HEK293 (cell line): Measurements from ENCODE around the gene SESN1.
"Not testable (repeated sequence)": the region's sequence is repeated elsewhere in the genome, so short reads cannot be mapped to it uniquely, and the experiment has no call there.

Source experiments
- CTCF ChIA-PET: fragments of 350-600 bp; formaldehyde crosslinking; extraction: SDS; loops from one replicate; lab custom pipeline; 2021; ENCODE audit warnings: antibody characterized with exemption; lab: Yijun Ruan, JAX
- POLR2A ChIA-PET: fragments of 300-600 bp; formaldehyde crosslinking; extraction: SDS; loops from one replicate; lab custom pipeline; 2020; ENCODE audit warnings: antibody characterized with exemption, inconsistent platforms; lab: Yijun Ruan, JAX
- H3K27ac ChIP-seq: fragments of 200-500 bp; sonication (Bioruptor generic); 2 replicates; pipeline ENCODE4 v1.5.1; 2014; ENCODE audit warnings: low read depth, low read length, control low read depth, inconsistent platforms; ENCODE audit errors: extremely low read depth
- H3K36me3 ChIP-seq, 2 experiments: fragments of 200-500 bp in 1 of 2; sonication (Bioruptor generic) in 1 of 2; 1 replicate in 1 of 2; 2 replicates in 1 of 2; pipeline ENCODE4 v1.5.1; 2014 to 2017; ENCODE audit warnings: inconsistent platforms in 2 of 2, low read length in 2 of 2; ENCODE audit not compliant: control insufficient read depth in 2 of 2, insufficient read depth in 1 of 2
- H3K4me1 ChIP-seq: fragments of 200-500 bp; sonication (Bioruptor generic); 2 replicates; pipeline ENCODE4 v1.5.1; 2014; ENCODE audit warnings: mild to moderate bottlenecking, low read length, inconsistent platforms; ENCODE audit not compliant: control insufficient read depth, insufficient read depth
- H3K4me3 ChIP-seq: 2 replicates; pipeline ENCODE4 v1.5.1; 2011; ENCODE audit warnings: low read depth, mild to moderate bottlenecking, control low read depth, low read length, moderate library complexity
- H3K9me3 ChIP-seq: fragments of 200-500 bp; sonication (Bioruptor generic); 2 replicates; pipeline ENCODE4 v1.5.1; 2014; ENCODE audit warnings: low read depth, low read length, inconsistent platforms; ENCODE audit not compliant: control insufficient read depth, insufficient read depth
- GLI2 ChIP-seq: fragments of 450-650 bp; formaldehyde crosslinking; IDR thresholded peaks from 2 replicates; pipeline ENCODE4; 2017; ENCODE audit warnings: missing biosample characterization, missing genetic modification characterization, low read depth, borderline replicate concordance
- KLF8 ChIP-seq: fragments of 450-650 bp; formaldehyde crosslinking; IDR thresholded peaks from 2 replicates; pipeline ENCODE4 v1.5.1; 2016; ENCODE audit warnings: missing biosample characterization, missing genetic modification characterization
- ZBTB48 ChIP-seq: fragments of 450-650 bp; formaldehyde crosslinking; IDR thresholded peaks from 2 replicates; pipeline ENCODE4 v1.5.1; 2016; ENCODE audit warnings: missing biosample characterization, missing genetic modification characterization
- ZNF16 ChIP-seq: fragments of 450-650 bp; formaldehyde crosslinking; IDR thresholded peaks from 2 replicates; pipeline ENCODE4 v1.5.1; 2016; ENCODE audit warnings: low read depth, missing biosample characterization, missing genetic modification characterization
- ZNF211 ChIP-seq: fragments of 450-650 bp; formaldehyde crosslinking; IDR thresholded peaks from 2 replicates; pipeline ENCODE4 v1.5.1; 2016; ENCODE audit warnings: low read depth, missing biosample characterization, missing genetic modification characterization
- ZNF214 ChIP-seq: fragments of 450-650 bp; formaldehyde crosslinking; IDR thresholded peaks from 2 replicates; pipeline ENCODE4 v1.5.1; 2017; ENCODE audit warnings: missing biosample characterization, mild to moderate bottlenecking, missing genetic modification characterization, borderline replicate concordance
- ZNF302 ChIP-seq: fragments of 450-650 bp; formaldehyde crosslinking; IDR thresholded peaks from 2 replicates; pipeline ENCODE4 v1.5.1; 2016; ENCODE audit warnings: missing biosample characterization, missing genetic modification characterization, low read depth
- ZNF37A ChIP-seq: fragments of 450-650 bp; IDR thresholded peaks from 2 replicates; pipeline ENCODE4 v1.5.1; 2018; ENCODE audit warnings: missing biosample characterization, missing genetic modification characterization
- ZNF510 ChIP-seq: fragments of 450-650 bp; formaldehyde crosslinking; IDR thresholded peaks from 2 replicates; pipeline ENCODE4 v1.5.1; 2018; ENCODE audit warnings: mild to moderate bottlenecking, missing genetic modification characterization, missing biosample characterization; ENCODE audit not compliant: insufficient replicate concordance
- ZNF600 ChIP-seq: fragments of 450-650 bp; formaldehyde crosslinking; IDR thresholded peaks from 2 replicates; pipeline ENCODE4 v1.5.1; 2016; ENCODE audit warnings: missing biosample characterization, missing genetic modification characterization
- ZNF626 ChIP-seq: fragments of 450-650 bp; sonication (Bioruptor Pico); formaldehyde crosslinking; IDR thresholded peaks from 2 replicates; pipeline ENCODE4 v1.5.1; 2018; ENCODE audit warnings: missing biosample characterization, missing genetic modification characterization, inconsistent platforms
- ZNF664 ChIP-seq: fragments of 450-650 bp; formaldehyde crosslinking; IDR thresholded peaks from 2 replicates; pipeline ENCODE4 v1.5.1; 2016; ENCODE audit warnings: missing biosample characterization, missing genetic modification characterization
- ZNF747 ChIP-seq: fragments of 450-650 bp; formaldehyde crosslinking; IDR thresholded peaks from 2 replicates; pipeline ENCODE4 v1.5.1; 2016; ENCODE audit warnings: missing biosample characterization, missing genetic modification characterization
- ZNF76 ChIP-seq: fragments of 450-650 bp; formaldehyde crosslinking; IDR thresholded peaks from 2 replicates; pipeline ENCODE4; 2016; ENCODE audit warnings: low read depth, missing biosample characterization, missing genetic modification characterization, borderline replicate concordance
- TF ChIP-seq, protein P1 (sequence below): fragments of 450-650 bp; formaldehyde crosslinking; IDR thresholded peaks from 2 replicates; pipeline ENCODE4 v1.5.1; 2016; ENCODE audit warnings: missing biosample characterization, missing genetic modification characterization
- TF ChIP-seq, protein P2 (sequence below): fragments of 450-650 bp; formaldehyde crosslinking; IDR thresholded peaks from 2 replicates; pipeline ENCODE4 v1.5.1; 2016; ENCODE audit warnings: missing biosample characterization, missing genetic modification characterization
- TF ChIP-seq, protein P3 (sequence below): fragments of 450-650 bp; formaldehyde crosslinking; IDR thresholded peaks from 2 replicates; pipeline ENCODE4 v1.5.1; 2016; ENCODE audit warnings: missing biosample characterization, missing genetic modification characterization

SESN1 gene

DNA sequence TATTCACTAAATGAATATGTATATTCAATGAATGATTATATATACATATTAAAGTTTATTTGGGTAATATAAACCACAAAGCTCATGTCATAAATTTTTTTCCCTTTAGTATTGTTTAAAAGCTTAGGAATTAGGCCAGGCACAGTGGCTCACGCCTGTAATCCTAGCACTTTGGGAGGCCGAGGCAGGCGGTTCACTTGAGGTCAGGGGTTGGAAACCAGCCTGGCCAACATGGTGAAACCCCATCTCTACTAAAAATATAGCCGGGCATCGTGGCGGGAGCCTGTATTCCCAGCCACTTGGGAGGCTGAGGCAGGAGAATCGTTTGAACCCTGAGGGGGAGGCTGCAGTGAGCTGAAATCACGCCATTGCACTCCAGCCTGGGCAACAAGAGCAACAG, 10.5 kb downstream of the SESN1 start:
- ChIA-PET CTCF (interaction anchor here (0.6 to 3.3 kb wide), 4 partner anchors 11 to 861 kb away, joined by 3 to 21 read pairs (median 4); no protein-coding TSS in a partner anchor), POLR2A (interaction anchor here (3.5 kb wide), 1 partner anchor 10 kb away, joined by 23 read pairs; the partner anchor contains the start of genes CEP57L1 and SESN1)
- H3K4me1 ChIP-seq, result peaks cover 12% of the 10 kb centered on the region
- not testable (repeated sequence) for H3K27ac ChIP-seq, H3K9me3 ChIP-seq, H3K4me3 ChIP-seq, H3K36me3 ChIP-seq

- ChIA-PET POLR2A (interaction anchor here (3.5 kb wide), 1 partner anchor 11 kb away, joined by 23 read pairs; the partner anchor contains the start of genes CEP57L1 and SESN1), CTCF (interaction anchor here (3.3 kb wide), 1 partner anchor 10 kb away, joined by 21 read pairs; no protein-coding TSS in a partner anchor)
- Histone ChIP-seq H3K4me1 (peaks cover 15% of the 10 kb centered on the region), H3K27ac (no peak overlapping the region), H3K4me3 (no peak overlapping the region), H3K9me3 (no peaks in the 10 kb centered on the region), H3K36me3 (no peaks in the 10 kb centered on the region)
- TF ChIP-seq KLF8 (no peak), ZNF626 (tag by site-specific recombination) (no peak), ZNF211 (tag by site-specific recombination) (no peak)
- TF ChIP-seq, protein P1, sequence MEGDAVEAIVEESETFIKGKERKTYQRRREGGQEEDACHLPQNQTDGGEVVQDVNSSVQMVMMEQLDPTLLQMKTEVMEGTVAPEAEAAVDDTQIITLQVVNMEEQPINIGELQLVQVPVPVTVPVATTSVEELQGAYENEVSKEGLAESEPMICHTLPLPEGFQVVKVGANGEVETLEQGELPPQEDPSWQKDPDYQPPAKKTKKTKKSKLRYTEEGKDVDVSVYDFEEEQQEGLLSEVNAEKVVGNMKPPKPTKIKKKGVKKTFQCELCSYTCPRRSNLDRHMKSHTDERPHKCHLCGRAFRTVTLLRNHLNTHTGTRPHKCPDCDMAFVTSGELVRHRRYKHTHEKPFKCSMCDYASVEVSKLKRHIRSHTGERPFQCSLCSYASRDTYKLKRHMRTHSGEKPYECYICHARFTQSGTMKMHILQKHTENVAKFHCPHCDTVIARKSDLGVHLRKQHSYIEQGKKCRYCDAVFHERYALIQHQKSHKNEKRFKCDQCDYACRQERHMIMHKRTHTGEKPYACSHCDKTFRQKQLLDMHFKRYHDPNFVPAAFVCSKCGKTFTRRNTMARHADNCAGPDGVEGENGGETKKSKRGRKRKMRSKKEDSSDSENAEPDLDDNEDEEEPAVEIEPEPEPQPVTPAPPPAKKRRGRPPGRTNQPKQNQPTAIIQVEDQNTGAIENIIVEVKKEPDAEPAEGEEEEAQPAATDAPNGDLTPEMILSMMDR (tag by site-specific recombination), result no peak
- TF ChIP-seq, protein P2, sequence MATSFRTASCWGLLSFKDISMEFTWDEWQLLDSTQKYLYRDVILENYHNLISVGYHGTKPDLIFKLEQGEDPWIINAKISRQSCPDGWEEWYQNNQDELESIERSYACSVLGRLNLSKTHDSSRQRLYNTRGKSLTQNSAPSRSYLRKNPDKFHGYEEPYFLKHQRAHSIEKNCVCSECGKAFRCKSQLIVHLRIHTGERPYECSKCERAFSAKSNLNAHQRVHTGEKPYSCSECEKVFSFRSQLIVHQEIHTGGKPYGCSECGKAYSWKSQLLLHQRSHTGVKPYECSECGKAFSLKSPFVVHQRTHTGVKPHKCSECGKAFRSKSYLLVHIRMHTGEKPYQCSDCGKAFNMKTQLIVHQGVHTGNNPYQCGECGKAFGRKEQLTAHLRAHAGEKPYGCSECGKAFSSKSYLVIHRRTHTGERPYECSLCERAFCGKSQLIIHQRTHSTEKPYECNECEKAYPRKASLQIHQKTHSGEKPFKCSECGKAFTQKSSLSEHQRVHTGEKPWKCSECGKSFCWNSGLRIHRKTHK (tag by site-specific recombination), result no peak
Observed at GRCh38 chr6:109083657-109084056, 11.0 kb downstream of the SESN1 start.

GRCh38 chr6:109082188-109082577, 12.5 kb downstream of the SESN1 start:
- POLR2A ChIA-PET, result interaction anchor here (0.9 to 1.4 kb wide), 2 partner anchors 12 to 301 kb away, joined by 3 to 8 read pairs; partner anchors contain the start of genes CD164 and SESN1
- TF ChIP-seq ZNF302 (no peak), ZNF76 (no peak), ZNF16 (tag by site-specific recombination) (no peak), ZNF510 (tag by site-specific recombination) (no peak), ZBTB48 (0 out of 2 replicates have a peak, but pooled peaks have one; percentile 34), GLI2 (tag by site-specific recombination) (0 out of 2 replicates have a peak, but pooled peaks have one; percentile 13), ZNF214 (no peak), ZNF600 (tag by site-specific recombination) (peak; percentile 85), ZNF664 (no peak), ZNF37A (tag by site-specific recombination) (no peak), ZNF747 (tag by site-specific recombination) (no peak)
- TF ChIP-seq, protein P3, sequence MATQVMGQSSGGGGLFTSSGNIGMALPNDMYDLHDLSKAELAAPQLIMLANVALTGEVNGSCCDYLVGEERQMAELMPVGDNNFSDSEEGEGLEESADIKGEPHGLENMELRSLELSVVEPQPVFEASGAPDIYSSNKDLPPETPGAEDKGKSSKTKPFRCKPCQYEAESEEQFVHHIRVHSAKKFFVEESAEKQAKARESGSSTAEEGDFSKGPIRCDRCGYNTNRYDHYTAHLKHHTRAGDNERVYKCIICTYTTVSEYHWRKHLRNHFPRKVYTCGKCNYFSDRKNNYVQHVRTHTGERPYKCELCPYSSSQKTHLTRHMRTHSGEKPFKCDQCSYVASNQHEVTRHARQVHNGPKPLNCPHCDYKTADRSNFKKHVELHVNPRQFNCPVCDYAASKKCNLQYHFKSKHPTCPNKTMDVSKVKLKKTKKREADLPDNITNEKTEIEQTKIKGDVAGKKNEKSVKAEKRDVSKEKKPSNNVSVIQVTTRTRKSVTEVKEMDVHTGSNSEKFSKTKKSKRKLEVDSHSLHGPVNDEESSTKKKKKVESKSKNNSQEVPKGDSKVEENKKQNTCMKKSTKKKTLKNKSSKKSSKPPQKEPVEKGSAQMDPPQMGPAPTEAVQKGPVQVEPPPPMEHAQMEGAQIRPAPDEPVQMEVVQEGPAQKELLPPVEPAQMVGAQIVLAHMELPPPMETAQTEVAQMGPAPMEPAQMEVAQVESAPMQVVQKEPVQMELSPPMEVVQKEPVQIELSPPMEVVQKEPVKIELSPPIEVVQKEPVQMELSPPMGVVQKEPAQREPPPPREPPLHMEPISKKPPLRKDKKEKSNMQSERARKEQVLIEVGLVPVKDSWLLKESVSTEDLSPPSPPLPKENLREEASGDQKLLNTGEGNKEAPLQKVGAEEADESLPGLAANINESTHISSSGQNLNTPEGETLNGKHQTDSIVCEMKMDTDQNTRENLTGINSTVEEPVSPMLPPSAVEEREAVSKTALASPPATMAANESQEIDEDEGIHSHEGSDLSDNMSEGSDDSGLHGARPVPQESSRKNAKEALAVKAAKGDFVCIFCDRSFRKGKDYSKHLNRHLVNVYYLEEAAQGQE (tag by site-specific recombination), result 0 out of 2 replicates have a peak, but pooled peaks have one; percentile 44
- H3K9me3 ChIP-seq, result no peaks in the 10 kb centered on the region
- H3K4me1 ChIP-seq, result peaks cover 13% of the 10 kb centered on the region
- no peak overlapping the region for H3K4me3 ChIP-seq
- H3K36me3 ChIP-seq, result no peaks in the 10 kb centered on the region
- CTCF ChIA-PET, result interaction anchor here (0.7 to 1.8 kb wide), 4 partner anchors 9 to 394 kb away, joined by 3 to 10 read pairs (median 3); no protein-coding TSS in a partner anchor
- H3K27ac ChIP-seq, result 0 out of 2 replicates have a peak overlapping the region, but pooled peaks have one; percentile 7
